ENCODE measurements around the gene NCAPG2.

The NCAPG2 gene

GRCh38 chr7:158666401-158666800 is 38.2 kb downstream of the NCAPG2 start:
- H3K27ac Mint-ChIP-seq = no peak overlapping the region
- no peaks in the 10 kb centered on the region for H3K27me3 Mint-ChIP-seq
- intact Hi-C loops (cut with micrococcal nuclease) = no loop called here
- peaks cover 57% of the 10 kb centered on the region for H3K36me3 Mint-ChIP-seq (ENCODE audit: low read depth)
- no peaks in the 10 kb centered on the region for H3K9me3 Mint-ChIP-seq
- no peak overlapping the region for H3K4me3 Mint-ChIP-seq
- no peaks in the 10 kb centered on the region for H3K4me1 Mint-ChIP-seq (ENCODE audit: low read depth)

DNA sequence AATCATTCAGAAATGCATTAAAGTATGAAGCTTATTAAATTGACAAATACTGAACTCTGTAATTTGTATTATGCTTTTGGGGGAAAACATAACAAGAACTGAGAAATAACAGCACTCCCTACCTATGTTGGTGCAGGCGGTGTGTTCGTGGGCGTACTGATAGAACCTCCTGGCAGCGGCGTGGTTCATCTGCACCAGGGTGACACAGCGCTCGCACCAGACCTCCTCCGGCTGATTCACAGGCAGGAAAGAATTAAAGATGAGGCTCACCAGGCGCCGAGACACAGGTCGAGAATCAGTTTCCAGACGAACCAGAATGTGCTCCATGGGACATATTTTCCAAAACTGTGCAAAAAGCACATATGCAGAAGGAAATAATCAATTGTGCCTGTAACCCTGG is 40.2 kb downstream of the NCAPG2 start:
- no peaks in the 10 kb centered on the region for H3K9me3 Mint-ChIP-seq
- H3K27me3 Mint-ChIP-seq = no peaks in the 10 kb centered on the region
- intact Hi-C loops (cut with micrococcal nuclease) = no loop called here
- H3K4me1 Mint-ChIP-seq (ENCODE audit: low read depth) = no peaks in the 10 kb centered on the region
- H3K4me3 Mint-ChIP-seq = no peak overlapping the region
- H3K36me3 Mint-ChIP-seq (ENCODE audit: low read depth) = peaks cover 48% of the 10 kb centered on the region
- no peak overlapping the region for H3K27ac Mint-ChIP-seq

- H3K36me3 Mint-ChIP-seq (ENCODE audit: low read depth) = peaks cover 48% of the 10 kb centered on the region
These were observed 41.2 kb downstream of the NCAPG2 start for GRCh38 chr7:158663428-158663741.

GRCh38 chr7:158662610-158663427 is 41.8 kb downstream of the NCAPG2 start:
- Mint-ChIP-seq H3K4me1 (ENCODE audit: low read depth) (no peaks in the 10 kb centered on the region), H3K36me3 (ENCODE audit: low read depth) (peaks cover 48% of the 10 kb centered on the region), H3K9me3 (no peaks in the 10 kb centered on the region), H3K4me3 (no peak overlapping the region), H3K27me3 (no peaks in the 10 kb centered on the region), H3K27ac (no peak overlapping the region)
- intact Hi-C loops (cut with micrococcal nuclease) = no loop called here

More at GRCh38 chr7:158663428-158663741, 41.2 kb downstream of the NCAPG2 start:
- H3K27me3 Mint-ChIP-seq = no peaks in the 10 kb centered on the region
- no peak overlapping the region for H3K4me3 Mint-ChIP-seq
- no peak overlapping the region for H3K27ac Mint-ChIP-seq
- H3K9me3 Mint-ChIP-seq = no peaks in the 10 kb centered on the region
- no peaks in the 10 kb centered on the region for H3K4me1 Mint-ChIP-seq (ENCODE audit: low read depth)
- intact Hi-C loops (cut with micrococcal nuclease) = no loop called here

- Mint-ChIP-seq H3K4me3 (no peak overlapping the region), H3K9me3 (no peaks in the 10 kb centered on the region), H3K36me3 (ENCODE audit: low read depth) (peaks cover 34% of the 10 kb centered on the region), H3K27ac (no peak overlapping the region), H3K27me3 (no peaks in the 10 kb centered on the region), H3K4me1 (ENCODE audit: low read depth) (no peaks in the 10 kb centered on the region)
- intact Hi-C loops (cut with micrococcal nuclease) = no loop called here
These were observed 46.1 kb downstream of the NCAPG2 start for GRCh38 chr7:158658475-158658874.

GRCh38 chr7:158657189-158657746 is 47.3 kb downstream of the NCAPG2 start:
- H3K9me3 Mint-ChIP-seq = no peaks in the 10 kb centered on the region
- H3K27ac Mint-ChIP-seq = no peak overlapping the region
- H3K36me3 Mint-ChIP-seq (ENCODE audit: low read depth) = peaks cover 23% of the 10 kb centered on the region
- intact Hi-C loops (cut with micrococcal nuclease) = no loop called here
- no peak overlapping the region for H3K4me3 Mint-ChIP-seq
- H3K4me1 Mint-ChIP-seq (ENCODE audit: low read depth) = no peaks in the 10 kb centered on the region
- no peaks in the 10 kb centered on the region for H3K27me3 Mint-ChIP-seq

GRCh38 chr7:158655931-158656441 is 48.6 kb downstream of the NCAPG2 start:
- intact Hi-C loops (cut with micrococcal nuclease) = no loop called here
- no peak overlapping the region for H3K27ac Mint-ChIP-seq
- no peaks in the 10 kb centered on the region for H3K4me1 Mint-ChIP-seq (ENCODE audit: low read depth)
- peaks cover 28% of the 10 kb centered on the region for H3K36me3 Mint-ChIP-seq (ENCODE audit: low read depth)
- no peaks in the 10 kb centered on the region for H3K27me3 Mint-ChIP-seq
- no peak overlapping the region for H3K4me3 Mint-ChIP-seq
- no peaks in the 10 kb centered on the region for H3K9me3 Mint-ChIP-seq

DNA sequence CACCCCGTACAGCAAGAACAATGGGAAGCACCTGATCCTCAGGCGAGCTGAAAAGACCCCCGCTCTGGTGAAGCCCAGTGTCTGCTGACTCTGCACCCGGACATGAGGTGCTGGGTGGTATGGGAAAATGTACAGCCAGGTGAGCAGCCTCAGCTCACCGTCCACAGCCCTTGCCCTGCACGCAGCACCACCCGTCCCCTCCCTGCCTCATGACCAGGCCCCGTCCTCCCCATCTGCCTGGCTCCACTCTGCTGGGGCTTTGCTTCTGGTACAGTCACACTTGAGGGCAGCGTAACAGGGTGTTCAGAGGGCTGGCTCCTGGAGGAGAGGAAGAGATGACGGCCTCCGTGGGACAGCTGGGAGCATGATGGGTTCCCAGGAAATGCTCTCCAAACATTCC is 49.1 kb downstream of the NCAPG2 start:
- Mint-ChIP-seq H3K4me3 (no peak overlapping the region), H3K27me3 (no peaks in the 10 kb centered on the region), H3K36me3 (ENCODE audit: low read depth) (peaks cover 33% of the 10 kb centered on the region), H3K4me1 (ENCODE audit: low read depth) (no peaks in the 10 kb centered on the region), H3K27ac (no peak overlapping the region), H3K9me3 (no peaks in the 10 kb centered on the region)
- intact Hi-C loops (cut with micrococcal nuclease) = no loop called here

DNA sequence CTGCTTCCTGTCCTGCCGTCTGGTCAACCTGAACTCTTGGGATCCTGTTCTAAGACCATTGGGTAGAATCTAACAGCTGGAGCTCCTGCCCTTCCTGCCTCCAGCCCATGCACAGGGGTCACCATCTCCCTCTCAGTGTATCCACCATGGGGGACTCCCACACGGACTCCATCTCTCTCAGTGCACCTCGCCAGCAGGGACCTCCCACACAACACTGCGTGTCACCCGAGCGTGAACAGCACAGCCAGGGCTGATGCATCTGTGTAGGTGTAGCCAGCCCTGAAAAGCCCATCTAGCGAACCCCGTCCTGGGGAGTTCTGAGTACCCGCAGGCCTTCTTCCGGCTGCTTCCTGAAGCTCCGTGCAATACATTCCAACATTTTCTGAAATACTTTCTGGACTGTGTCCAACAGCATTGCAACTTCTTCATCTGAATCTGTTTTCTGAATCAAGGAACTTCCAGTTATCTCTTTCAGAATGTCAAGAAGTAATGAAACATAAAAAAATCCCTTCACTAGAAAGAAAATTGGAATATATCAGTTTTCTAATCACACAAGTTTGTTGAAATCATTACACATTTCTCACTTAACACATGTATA is 52.5 kb downstream of the NCAPG2 start:
- intact Hi-C loops (cut with micrococcal nuclease) = no loop called here
- H3K4me3 Mint-ChIP-seq = no peak overlapping the region
- no peaks in the 10 kb centered on the region for H3K4me1 Mint-ChIP-seq (ENCODE audit: low read depth)
- peaks cover 40% of the 10 kb centered on the region for H3K36me3 Mint-ChIP-seq (ENCODE audit: low read depth)
- no peaks in the 10 kb centered on the region for H3K27me3 Mint-ChIP-seq
- no peak overlapping the region for H3K27ac Mint-ChIP-seq
- H3K9me3 Mint-ChIP-seq = no peaks in the 10 kb centered on the region

GRCh38 chr7:158650821-158651225 is 53.8 kb downstream of the NCAPG2 start:
- Mint-ChIP-seq H3K4me3 (no peak overlapping the region), H3K9me3 (no peaks in the 10 kb centered on the region), H3K27ac (no peak overlapping the region), H3K36me3 (ENCODE audit: low read depth) (peaks cover 31% of the 10 kb centered on the region), H3K4me1 (ENCODE audit: low read depth) (no peaks in the 10 kb centered on the region), H3K27me3 (no peaks in the 10 kb centered on the region)
- intact Hi-C loops (cut with micrococcal nuclease) = no loop called here

DNA sequence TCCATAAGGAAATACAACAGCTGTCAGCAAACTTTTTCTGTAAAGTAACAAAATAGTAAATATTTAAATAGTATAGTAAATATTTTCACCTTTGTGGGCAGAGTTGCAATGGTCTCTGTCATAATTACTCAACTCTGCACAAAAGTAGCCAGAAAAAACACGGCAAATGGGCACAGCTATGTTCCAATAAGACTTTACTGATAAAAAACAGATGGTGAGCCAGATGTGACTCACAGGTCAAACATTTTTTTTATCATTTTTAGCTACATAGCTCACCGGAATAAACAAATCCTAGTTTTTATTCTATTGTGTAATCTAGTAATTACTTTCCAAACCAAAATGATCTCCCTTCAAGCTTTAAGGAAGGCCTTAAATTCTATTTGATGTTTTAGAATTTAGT is 55.3 kb downstream of the NCAPG2 start:
- H3K4me3 Mint-ChIP-seq = no peak overlapping the region
- intact Hi-C loops (cut with micrococcal nuclease) = no loop called here
- peaks cover 36% of the 10 kb centered on the region for H3K36me3 Mint-ChIP-seq (ENCODE audit: low read depth)
- no peak overlapping the region for H3K27ac Mint-ChIP-seq
- H3K27me3 Mint-ChIP-seq = no peaks in the 10 kb centered on the region
- no peaks in the 10 kb centered on the region for H3K4me1 Mint-ChIP-seq (ENCODE audit: low read depth)
- H3K9me3 Mint-ChIP-seq = no peaks in the 10 kb centered on the region

GRCh38 chr7:158648787-158649186 is 55.8 kb downstream of the NCAPG2 start:
- H3K36me3 Mint-ChIP-seq (ENCODE audit: low read depth) = peaks cover 41% of the 10 kb centered on the region
- no peaks in the 10 kb centered on the region for H3K4me1 Mint-ChIP-seq (ENCODE audit: low read depth)
- H3K4me3 Mint-ChIP-seq = no peak overlapping the region
- no peaks in the 10 kb centered on the region for H3K27me3 Mint-ChIP-seq
- intact Hi-C loops (cut with micrococcal nuclease) = no loop called here
- H3K27ac Mint-ChIP-seq = no peak overlapping the region
- no peaks in the 10 kb centered on the region for H3K9me3 Mint-ChIP-seq

- H3K27me3 Mint-ChIP-seq = no peaks in the 10 kb centered on the region
- H3K4me1 Mint-ChIP-seq (ENCODE audit: low read depth) = no peaks in the 10 kb centered on the region
- no peaks in the 10 kb centered on the region for H3K9me3 Mint-ChIP-seq
- H3K4me3 Mint-ChIP-seq = no peak overlapping the region
- peaks cover 45% of the 10 kb centered on the region for H3K36me3 Mint-ChIP-seq (ENCODE audit: low read depth)
- intact Hi-C loops (cut with micrococcal nuclease) = no loop called here
- H3K27ac Mint-ChIP-seq = no peak overlapping the region
These were observed 56.4 kb downstream of the NCAPG2 start for GRCh38 chr7:158648168-158648567.

GRCh38 chr7:158647475-158647792 is 57.2 kb downstream of the NCAPG2 start:
- Mint-ChIP-seq H3K9me3 (no peaks in the 10 kb centered on the region), H3K27ac (no peak overlapping the region), H3K27me3 (no peaks in the 10 kb centered on the region), H3K4me1 (ENCODE audit: low read depth) (no peaks in the 10 kb centered on the region), H3K36me3 (ENCODE audit: low read depth) (peaks cover 50% of the 10 kb centered on the region), H3K4me3 (no peak overlapping the region)
- intact Hi-C loops (cut with micrococcal nuclease) = no loop called here

All from dendritic cell treated with granulocyte-macrophage colony-stimulating factor and Interleukin-4, amounts not matched to agents 40 ng/mL and 50 ng/mL, for 4 days (primary cell).